ENCODE results near the gene OGG1. TPM values are rescaled to one million over a fixed set of nuclear protein-coding genes. Genes with fewer than 3 reads are reported as not detected.

Gene OGG1
- total RNA-seq, 1 donor from 2014 or later, result 22.2 TPM

DNA sequence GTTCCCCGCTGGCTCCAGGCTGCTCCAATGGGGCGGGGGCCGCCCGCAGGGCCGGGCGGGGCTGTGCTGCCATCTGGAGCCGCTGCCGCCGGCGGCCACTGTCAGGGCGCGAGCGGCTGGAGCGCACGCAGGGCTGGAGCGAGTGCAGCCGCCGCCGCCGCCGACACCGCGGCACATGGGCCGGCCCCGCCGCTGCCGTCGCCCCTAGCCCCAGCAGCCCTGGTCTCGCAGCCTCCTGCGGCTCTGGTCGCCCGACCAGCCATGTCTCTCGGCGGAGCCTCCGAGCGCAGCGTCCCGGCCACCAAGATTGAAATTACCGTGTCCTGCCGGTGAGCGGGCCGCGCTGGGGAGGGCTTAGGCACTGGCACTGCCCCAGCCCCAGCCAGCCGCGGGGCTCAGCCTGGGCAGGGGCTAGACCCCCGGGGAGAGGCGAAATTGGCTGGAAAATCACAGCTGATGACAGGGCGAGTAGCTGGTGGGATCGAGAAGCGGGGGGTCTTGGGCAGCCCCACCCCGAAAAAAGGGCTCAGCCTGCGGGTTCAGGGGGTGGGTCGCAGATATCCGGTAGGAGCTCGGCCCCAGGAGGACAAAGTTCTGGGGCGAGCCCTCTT is 45.9 kb upstream of the OGG1 start, which contains the start of gene CPNE9:
TSS of gene CPNE9 (plus strand) at position 98 of the 611 bp plus-strand sequence. CDS start at position 262, 164 bp downstream.
- Mint-ChIP-seq H3K27ac (ENCODE audit: unreplicated experiment) (no peak within 1 kb of the TSS), H3K4me1 (ENCODE audit: unreplicated experiment) (peaks cover 3% of the 10 kb centered on the region), H3K9me3 (ENCODE audit: unreplicated experiment) (no peaks in the 10 kb centered on the region), H3K27me3 (ENCODE audit: unreplicated experiment) (peaks cover 7% of the 10 kb centered on the region), H3K4me3 (ENCODE audit: unreplicated experiment) (no peak within 1 kb of the TSS), H3K36me3 (ENCODE audit: low read depth, unreplicated experiment) (peaks cover 22% of the 10 kb centered on the region)
- DNase-seq (ENCODE audit: low spot score), result peak; percentile 28
- TF ChIP-seq, protein P1, sequence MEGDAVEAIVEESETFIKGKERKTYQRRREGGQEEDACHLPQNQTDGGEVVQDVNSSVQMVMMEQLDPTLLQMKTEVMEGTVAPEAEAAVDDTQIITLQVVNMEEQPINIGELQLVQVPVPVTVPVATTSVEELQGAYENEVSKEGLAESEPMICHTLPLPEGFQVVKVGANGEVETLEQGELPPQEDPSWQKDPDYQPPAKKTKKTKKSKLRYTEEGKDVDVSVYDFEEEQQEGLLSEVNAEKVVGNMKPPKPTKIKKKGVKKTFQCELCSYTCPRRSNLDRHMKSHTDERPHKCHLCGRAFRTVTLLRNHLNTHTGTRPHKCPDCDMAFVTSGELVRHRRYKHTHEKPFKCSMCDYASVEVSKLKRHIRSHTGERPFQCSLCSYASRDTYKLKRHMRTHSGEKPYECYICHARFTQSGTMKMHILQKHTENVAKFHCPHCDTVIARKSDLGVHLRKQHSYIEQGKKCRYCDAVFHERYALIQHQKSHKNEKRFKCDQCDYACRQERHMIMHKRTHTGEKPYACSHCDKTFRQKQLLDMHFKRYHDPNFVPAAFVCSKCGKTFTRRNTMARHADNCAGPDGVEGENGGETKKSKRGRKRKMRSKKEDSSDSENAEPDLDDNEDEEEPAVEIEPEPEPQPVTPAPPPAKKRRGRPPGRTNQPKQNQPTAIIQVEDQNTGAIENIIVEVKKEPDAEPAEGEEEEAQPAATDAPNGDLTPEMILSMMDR (IDR thresholded peaks at IDR 0.05; ENCODE audit: unreplicated experiment), result no peak

DNA sequence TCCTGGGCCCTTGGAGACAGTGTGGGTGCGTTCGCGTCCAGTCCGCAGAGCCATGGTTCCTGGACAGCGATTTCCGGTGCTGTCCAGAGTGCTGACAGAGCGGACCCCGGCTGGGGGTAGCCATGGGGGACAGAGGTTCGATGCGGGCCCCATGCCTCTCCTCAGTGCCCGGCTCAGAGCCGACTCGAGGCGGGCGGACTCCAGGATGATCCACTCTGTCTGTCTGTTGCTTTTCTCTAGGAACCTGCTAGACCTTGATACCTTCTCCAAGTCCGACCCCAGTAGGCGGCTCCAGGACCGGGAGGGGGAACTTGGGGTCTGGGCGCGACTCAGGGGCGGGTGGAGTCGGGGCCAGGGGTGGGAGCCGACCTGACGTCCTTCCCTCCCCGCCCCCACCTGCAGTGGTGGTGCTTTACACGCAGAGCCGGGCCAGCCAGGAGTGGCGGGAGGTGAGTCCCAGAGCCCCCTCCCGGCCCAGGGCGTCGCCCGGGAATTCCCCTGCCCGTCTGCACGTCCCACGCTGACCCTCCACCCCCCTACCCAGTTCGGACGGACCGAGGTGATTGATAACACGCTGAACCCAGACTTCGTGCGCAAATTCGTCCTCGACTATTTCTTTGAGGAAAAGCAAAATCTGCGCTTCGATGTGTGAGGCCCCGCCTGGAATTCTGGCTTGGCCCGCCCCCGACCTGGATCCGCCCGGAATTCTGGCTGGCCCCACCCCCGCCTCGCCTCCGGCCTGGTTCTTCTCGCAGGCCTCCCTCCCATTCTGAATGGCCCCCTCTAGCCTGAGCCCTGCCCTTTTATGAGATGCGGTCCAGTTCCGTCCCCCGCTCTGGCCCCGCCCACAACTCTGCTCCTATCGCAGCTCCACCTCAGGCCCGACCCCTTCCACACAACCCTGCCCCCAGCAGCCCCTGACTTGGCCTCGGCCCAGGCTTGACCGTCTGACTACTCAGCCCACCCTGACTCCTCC is 45.1 kb upstream of the OGG1 start:
- Mint-ChIP-seq H3K4me1 (ENCODE audit: unreplicated experiment) (peaks cover 3% of the 10 kb centered on the region), H3K36me3 (ENCODE audit: low read depth, unreplicated experiment) (peaks cover 16% of the 10 kb centered on the region), H3K4me3 (ENCODE audit: unreplicated experiment) (no peak overlapping the region), H3K27me3 (ENCODE audit: unreplicated experiment) (peaks cover 7% of the 10 kb centered on the region), H3K9me3 (ENCODE audit: unreplicated experiment) (no peaks in the 10 kb centered on the region), H3K27ac (ENCODE audit: unreplicated experiment) (no peak overlapping the region)
- TF ChIP-seq, protein P1 (IDR thresholded peaks at IDR 0.05; ENCODE audit: unreplicated experiment), result no peak
- DNase-seq (ENCODE audit: low spot score), result peak; percentile 62

DNA sequence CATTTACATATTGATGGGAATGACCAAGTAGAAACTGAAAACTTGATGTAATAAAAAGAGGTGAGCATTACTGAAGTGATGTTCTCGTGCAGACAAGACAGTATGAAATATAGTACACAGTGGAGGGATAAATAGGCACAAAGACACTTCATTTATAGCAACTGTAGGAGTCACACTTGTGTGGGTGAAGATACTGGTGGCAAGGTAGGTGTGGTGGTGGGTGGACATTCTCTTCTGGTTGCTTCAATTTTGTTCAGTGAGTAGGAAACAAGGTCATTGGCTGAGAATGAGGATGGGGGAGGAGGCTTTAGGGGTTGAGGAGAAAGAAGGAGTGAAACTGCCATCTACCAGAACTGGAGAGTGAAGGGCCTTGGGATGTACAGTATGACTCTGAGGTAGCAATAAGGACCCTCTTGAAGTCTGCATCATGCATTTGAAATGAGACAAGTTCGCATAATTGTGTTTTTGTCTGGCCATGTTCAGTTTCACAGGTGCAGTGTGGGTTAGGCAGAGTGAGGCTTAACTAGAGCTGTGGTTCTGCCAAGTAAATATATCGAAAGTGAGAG is 39.5 kb upstream of the OGG1 start:
- Mint-ChIP-seq H3K27ac (ENCODE audit: unreplicated experiment) (no peak overlapping the region), H3K9me3 (ENCODE audit: unreplicated experiment) (no peaks in the 10 kb centered on the region), H3K27me3 (ENCODE audit: unreplicated experiment) (peaks cover 7% of the 10 kb centered on the region), H3K4me3 (ENCODE audit: unreplicated experiment) (no peak overlapping the region), H3K4me1 (ENCODE audit: unreplicated experiment) (no peaks in the 10 kb centered on the region), H3K36me3 (ENCODE audit: low read depth, unreplicated experiment) (peaks cover 10% of the 10 kb centered on the region)
- no peak for DNase-seq (ENCODE audit: low spot score)
- TF ChIP-seq, protein P1 (IDR thresholded peaks at IDR 0.05; ENCODE audit: unreplicated experiment), result no peak

GRCh38 chr3:9712415-9712814 is 37.3 kb upstream of the OGG1 start:
- TF ChIP-seq, protein P1 (IDR thresholded peaks at IDR 0.05; ENCODE audit: unreplicated experiment), result no peak
- H3K27me3 Mint-ChIP-seq (ENCODE audit: unreplicated experiment), result peaks cover 7% of the 10 kb centered on the region
- H3K4me3 Mint-ChIP-seq (ENCODE audit: unreplicated experiment), result no peak overlapping the region
- peaks cover 10% of the 10 kb centered on the region for H3K36me3 Mint-ChIP-seq (ENCODE audit: low read depth, unreplicated experiment)
- no peaks in the 10 kb centered on the region for H3K4me1 Mint-ChIP-seq (ENCODE audit: unreplicated experiment)
- no peaks in the 10 kb centered on the region for H3K9me3 Mint-ChIP-seq (ENCODE audit: unreplicated experiment)
- no peak overlapping the region for H3K27ac Mint-ChIP-seq (ENCODE audit: unreplicated experiment)
- DNase-seq (ENCODE audit: low spot score), result no peak
